ENCODE results near the gene WTIP.

GRCh38 chr19:34432797-34433196 is 48.8 kb upstream of the WTIP start:
- TF ChIP-seq GLIS3 (CRISPR knock-in tag; IDR thresholded peaks at IDR 0.05) (no peak), PATZ1 (CRISPR knock-in tag; IDR thresholded peaks at IDR 0.05; ENCODE audit: borderline replicate concordance) (no peak), ZNF70 (CRISPR knock-in tag; IDR thresholded peaks at IDR 0.05) (no peak), ZNF565 (CRISPR knock-in tag; conservative IDR thresholded peaks at IDR 0.05; ENCODE audit: low read depth) (no peak), TCF4 (CRISPR knock-in tag; IDR thresholded peaks at IDR 0.05; ENCODE audit: borderline replicate concordance) (no peak), ESRRG (CRISPR knock-in tag; IDR thresholded peaks at IDR 0.05) (no peak), OSR1 (CRISPR knock-in tag; IDR thresholded peaks at IDR 0.05) (no peak), ZFP30 (CRISPR knock-in tag; IDR thresholded peaks at IDR 0.05) (no peak), TSHZ2 (CRISPR knock-in tag; IDR thresholded peaks at IDR 0.05) (no peak), RARB (CRISPR knock-in tag; IDR thresholded peaks at IDR 0.05) (no peak), ZFP3 (CRISPR knock-in tag; IDR thresholded peaks at IDR 0.05) (no peak)
- TF ChIP-seq, protein P1, sequence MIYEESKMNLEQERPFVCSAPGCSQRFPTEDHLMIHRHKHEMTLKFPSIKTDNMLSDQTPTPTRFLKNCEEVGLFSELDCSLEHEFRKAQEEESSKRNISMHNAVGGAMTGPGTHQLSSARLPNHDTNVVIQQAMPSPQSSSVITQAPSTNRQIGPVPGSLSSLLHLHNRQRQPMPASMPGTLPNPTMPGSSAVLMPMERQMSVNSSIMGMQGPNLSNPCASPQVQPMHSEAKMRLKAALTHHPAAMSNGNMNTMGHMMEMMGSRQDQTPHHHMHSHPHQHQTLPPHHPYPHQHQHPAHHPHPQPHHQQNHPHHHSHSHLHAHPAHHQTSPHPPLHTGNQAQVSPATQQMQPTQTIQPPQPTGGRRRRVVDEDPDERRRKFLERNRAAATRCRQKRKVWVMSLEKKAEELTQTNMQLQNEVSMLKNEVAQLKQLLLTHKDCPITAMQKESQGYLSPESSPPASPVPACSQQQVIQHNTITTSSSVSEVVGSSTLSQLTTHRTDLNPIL (CRISPR knock-in tag; IDR thresholded peaks at IDR 0.05; ENCODE audit: low read depth): no peak
- TF ChIP-seq, protein P2, sequence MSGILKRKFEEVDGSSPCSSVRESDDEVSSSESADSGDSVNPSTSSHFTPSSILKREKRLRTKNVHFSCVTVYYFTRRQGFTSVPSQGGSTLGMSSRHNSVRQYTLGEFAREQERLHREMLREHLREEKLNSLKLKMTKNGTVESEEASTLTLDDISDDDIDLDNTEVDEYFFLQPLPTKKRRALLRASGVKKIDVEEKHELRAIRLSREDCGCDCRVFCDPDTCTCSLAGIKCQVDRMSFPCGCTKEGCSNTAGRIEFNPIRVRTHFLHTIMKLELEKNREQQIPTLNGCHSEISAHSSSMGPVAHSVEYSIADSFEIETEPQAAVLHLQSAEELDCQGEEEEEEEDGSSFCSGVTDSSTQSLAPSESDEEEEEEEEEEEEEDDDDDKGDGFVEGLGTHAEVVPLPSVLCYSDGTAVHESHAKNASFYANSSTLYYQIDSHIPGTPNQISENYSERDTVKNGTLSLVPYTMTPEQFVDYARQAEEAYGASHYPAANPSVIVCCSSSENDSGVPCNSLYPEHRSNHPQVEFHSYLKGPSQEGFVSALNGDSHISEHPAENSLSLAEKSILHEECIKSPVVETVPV (CRISPR knock-in tag; IDR thresholded peaks at IDR 0.05): no peak

Data from SK-N-SH treated with all-trans-retinoic acid at 6 μM for 48 hours (cell line).